ENCODE data around the gene PCDH9.

PCDH9 gene

DNA sequence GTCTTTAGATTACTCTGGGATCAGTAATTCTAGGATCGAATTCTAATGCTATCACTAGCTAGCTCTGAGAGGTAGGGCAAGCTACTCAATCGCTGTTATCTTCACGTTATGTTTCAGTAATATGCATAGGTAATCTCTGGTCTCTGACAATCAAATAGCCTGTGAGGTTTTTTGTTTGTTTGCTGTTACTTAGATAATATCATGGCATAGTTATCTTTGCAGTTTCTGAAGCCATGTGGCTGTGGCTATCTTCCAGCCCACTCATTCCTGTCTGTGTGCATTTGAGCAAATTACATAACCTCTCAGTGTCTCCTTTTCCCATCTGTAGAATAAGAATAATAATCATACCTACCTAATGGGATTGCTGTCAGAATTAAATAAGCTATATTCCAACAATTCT is 330.2 kb downstream of the PCDH9 start:
- H3K27me3 ChIP-seq (ENCODE audit: insufficient read depth, low read depth) = no peaks in the 10 kb centered on the region
- no peak overlapping the region for H3K9ac ChIP-seq
- H3K79me2 ChIP-seq (ENCODE audit: insufficient read depth, low read depth) = no peaks in the 10 kb centered on the region
- H3K36me3 ChIP-seq (ENCODE audit: insufficient read depth) = no peaks in the 10 kb centered on the region
- no peaks in the 10 kb centered on the region for H4K20me1 ChIP-seq (ENCODE audit: insufficient read depth)
- H3K4me1 ChIP-seq (ENCODE audit: low read depth, poor library complexity, severe bottlenecking) = no peaks in the 10 kb centered on the region
- TF ChIP-seq, protein P1, sequence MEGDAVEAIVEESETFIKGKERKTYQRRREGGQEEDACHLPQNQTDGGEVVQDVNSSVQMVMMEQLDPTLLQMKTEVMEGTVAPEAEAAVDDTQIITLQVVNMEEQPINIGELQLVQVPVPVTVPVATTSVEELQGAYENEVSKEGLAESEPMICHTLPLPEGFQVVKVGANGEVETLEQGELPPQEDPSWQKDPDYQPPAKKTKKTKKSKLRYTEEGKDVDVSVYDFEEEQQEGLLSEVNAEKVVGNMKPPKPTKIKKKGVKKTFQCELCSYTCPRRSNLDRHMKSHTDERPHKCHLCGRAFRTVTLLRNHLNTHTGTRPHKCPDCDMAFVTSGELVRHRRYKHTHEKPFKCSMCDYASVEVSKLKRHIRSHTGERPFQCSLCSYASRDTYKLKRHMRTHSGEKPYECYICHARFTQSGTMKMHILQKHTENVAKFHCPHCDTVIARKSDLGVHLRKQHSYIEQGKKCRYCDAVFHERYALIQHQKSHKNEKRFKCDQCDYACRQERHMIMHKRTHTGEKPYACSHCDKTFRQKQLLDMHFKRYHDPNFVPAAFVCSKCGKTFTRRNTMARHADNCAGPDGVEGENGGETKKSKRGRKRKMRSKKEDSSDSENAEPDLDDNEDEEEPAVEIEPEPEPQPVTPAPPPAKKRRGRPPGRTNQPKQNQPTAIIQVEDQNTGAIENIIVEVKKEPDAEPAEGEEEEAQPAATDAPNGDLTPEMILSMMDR (conservative IDR thresholded peaks at IDR 0.05; ENCODE audit: low read depth, low read length) = no peak
- H3K4me2 ChIP-seq = no peak overlapping the region
- H2AFZ ChIP-seq (ENCODE audit: low read depth) = no peak overlapping the region
- H3K4me3 ChIP-seq (IDR thresholded peaks at IDR 0.05; ENCODE audit: insufficient read depth, low read depth, low read length) = no peak overlapping the region
- no peak overlapping the region for H3K27ac ChIP-seq

DNA sequence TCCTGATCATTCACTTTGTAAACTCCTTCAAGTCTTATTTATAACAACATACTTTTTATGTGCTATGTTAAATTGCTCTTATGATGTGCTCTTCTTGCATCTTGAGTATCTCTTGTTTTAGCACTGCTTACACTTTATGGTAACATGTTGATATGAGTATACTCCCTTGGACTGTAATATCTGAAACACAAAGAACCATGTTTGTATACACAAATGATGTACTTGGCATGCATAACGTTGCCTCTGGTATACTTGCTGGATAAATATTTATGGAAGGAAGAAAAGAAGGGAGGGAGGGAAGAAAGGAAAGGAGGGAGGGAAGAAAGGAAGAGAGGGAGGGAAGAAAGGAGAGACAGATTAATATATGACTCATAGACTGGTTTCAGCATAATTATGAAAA is 333.2 kb downstream of the PCDH9 start:
- H3K4me3 ChIP-seq (IDR thresholded peaks at IDR 0.05; ENCODE audit: insufficient read depth, low read depth, low read length) = no peak overlapping the region
- no peaks in the 10 kb centered on the region for H3K79me2 ChIP-seq (ENCODE audit: insufficient read depth, low read depth)
- H3K4me2 ChIP-seq = no peak overlapping the region
- TF ChIP-seq, protein P1 (conservative IDR thresholded peaks at IDR 0.05; ENCODE audit: low read depth, low read length) = no peak
- H3K36me3 ChIP-seq (ENCODE audit: insufficient read depth) = no peaks in the 10 kb centered on the region
- no peaks in the 10 kb centered on the region for H3K4me1 ChIP-seq (ENCODE audit: low read depth, poor library complexity, severe bottlenecking)
- H3K9ac ChIP-seq = no peak overlapping the region
- no peak overlapping the region for H3K27ac ChIP-seq
- H4K20me1 ChIP-seq (ENCODE audit: insufficient read depth) = no peaks in the 10 kb centered on the region
- H3K27me3 ChIP-seq (ENCODE audit: insufficient read depth, low read depth) = no peaks in the 10 kb centered on the region
- H2AFZ ChIP-seq (ENCODE audit: low read depth) = no peak overlapping the region

DNA sequence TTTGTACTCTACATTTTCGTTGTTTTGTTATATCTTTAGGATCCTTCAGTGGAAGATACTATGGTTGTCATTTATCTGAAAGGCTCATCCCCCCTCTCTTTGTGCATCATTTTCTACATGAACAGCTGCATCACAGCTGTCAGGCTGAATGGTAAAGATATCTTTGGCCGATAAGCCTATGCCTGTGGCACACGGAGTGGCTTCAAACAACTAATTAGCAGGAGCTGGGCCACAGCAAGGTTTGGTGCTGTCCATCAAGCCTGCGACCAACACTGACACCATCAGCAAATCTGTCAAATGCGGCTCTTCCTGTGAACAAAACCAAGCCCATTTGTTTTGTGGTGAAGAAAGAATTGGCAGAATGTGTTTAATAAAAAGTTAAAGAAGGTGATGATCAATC is 334.4 kb downstream of the PCDH9 start:
- H3K79me2 ChIP-seq (ENCODE audit: insufficient read depth, low read depth) = no peaks in the 10 kb centered on the region
- H3K9ac ChIP-seq = no peak overlapping the region
- no peak overlapping the region for H2AFZ ChIP-seq (ENCODE audit: low read depth)
- TF ChIP-seq, protein P1 (conservative IDR thresholded peaks at IDR 0.05; ENCODE audit: low read depth, low read length) = no peak
- H4K20me1 ChIP-seq (ENCODE audit: insufficient read depth) = no peaks in the 10 kb centered on the region
- no peak overlapping the region for H3K27ac ChIP-seq
- H3K27me3 ChIP-seq (ENCODE audit: insufficient read depth, low read depth) = no peaks in the 10 kb centered on the region
- no peak overlapping the region for H3K4me3 ChIP-seq (IDR thresholded peaks at IDR 0.05; ENCODE audit: insufficient read depth, low read depth, low read length)
- no peaks in the 10 kb centered on the region for H3K36me3 ChIP-seq (ENCODE audit: insufficient read depth)
- no peaks in the 10 kb centered on the region for H3K4me1 ChIP-seq (ENCODE audit: low read depth, poor library complexity, severe bottlenecking)
- no peak overlapping the region for H3K4me2 ChIP-seq

DNA sequence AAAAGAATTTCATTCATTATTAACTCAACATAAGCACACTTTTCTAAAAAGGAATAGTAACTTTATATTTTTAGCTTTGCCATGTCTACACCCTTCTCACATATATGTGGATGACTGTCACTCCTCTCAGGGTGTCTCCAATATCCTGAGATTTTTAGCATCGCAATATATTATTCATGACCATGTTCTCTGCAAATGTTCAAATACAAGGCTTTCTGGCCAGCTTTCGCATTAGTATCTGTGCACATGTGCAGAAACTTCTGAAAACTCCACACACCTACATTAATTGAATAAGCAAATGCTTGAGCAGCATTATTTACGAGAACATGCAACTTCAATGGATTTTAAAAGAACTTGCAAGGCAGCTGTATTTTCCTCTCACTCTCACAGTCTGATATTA is 334.8 kb downstream of the PCDH9 start:
- Histone ChIP-seq H3K79me2 (ENCODE audit: insufficient read depth, low read depth) (no peaks in the 10 kb centered on the region), H3K4me1 (ENCODE audit: low read depth, poor library complexity, severe bottlenecking) (no peaks in the 10 kb centered on the region), H2AFZ (ENCODE audit: low read depth) (no peak overlapping the region), H3K4me2 (no peak overlapping the region), H3K4me3 (IDR thresholded peaks at IDR 0.05; ENCODE audit: insufficient read depth, low read depth, low read length) (no peak overlapping the region), H3K9ac (no peak overlapping the region), H3K27me3 (ENCODE audit: insufficient read depth, low read depth) (no peaks in the 10 kb centered on the region), H4K20me1 (ENCODE audit: insufficient read depth) (no peaks in the 10 kb centered on the region), H3K27ac (no peak overlapping the region), H3K36me3 (ENCODE audit: insufficient read depth) (no peaks in the 10 kb centered on the region)
- TF ChIP-seq, protein P1 (conservative IDR thresholded peaks at IDR 0.05; ENCODE audit: low read depth, low read length) = no peak

DNA sequence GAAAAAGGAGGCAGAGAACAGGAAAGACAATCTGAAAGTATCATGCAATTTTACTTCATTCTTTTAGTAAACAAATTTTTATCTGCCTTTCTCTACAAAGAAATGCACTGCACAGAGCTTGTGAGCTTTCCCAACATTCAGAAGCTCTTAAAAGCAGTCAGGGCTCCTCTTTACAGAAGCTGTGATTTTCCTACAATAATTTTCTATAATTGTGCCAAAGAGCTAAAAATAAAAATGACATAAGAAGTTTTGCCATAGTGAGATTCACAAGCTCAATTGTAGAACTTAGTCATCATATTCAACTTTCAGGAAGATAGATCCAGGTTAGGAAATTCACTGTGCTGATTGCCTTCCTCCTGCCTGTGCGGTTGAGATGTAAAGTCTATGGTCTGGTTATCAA is 341.4 kb downstream of the PCDH9 start:
- Histone ChIP-seq H4K20me1 (ENCODE audit: insufficient read depth) (no peaks in the 10 kb centered on the region), H3K36me3 (ENCODE audit: insufficient read depth) (no peaks in the 10 kb centered on the region), H3K4me1 (ENCODE audit: low read depth, poor library complexity, severe bottlenecking) (no peaks in the 10 kb centered on the region), H3K79me2 (ENCODE audit: insufficient read depth, low read depth) (no peaks in the 10 kb centered on the region), H3K27ac (no peak overlapping the region), H2AFZ (ENCODE audit: low read depth) (no peak overlapping the region), H3K27me3 (ENCODE audit: insufficient read depth, low read depth) (no peaks in the 10 kb centered on the region), H3K4me2 (no peak overlapping the region), H3K9ac (no peak overlapping the region), H3K4me3 (IDR thresholded peaks at IDR 0.05; ENCODE audit: insufficient read depth, low read depth, low read length) (no peak overlapping the region)
- TF ChIP-seq, protein P1 (conservative IDR thresholded peaks at IDR 0.05; ENCODE audit: low read depth, low read length) = no peak

All from KMS-11 (cell line).